Esophagus muscularis mucosa (tissue), 4 donors: Measurements from ENCODE around the gene BTN1A1. TPM values are rescaled to one million over a fixed set of nuclear protein-coding genes. Genes with fewer than 3 reads are reported as not detected.

Source experiments
- DNase-seq: peaks from one replicate; pipeline ENCODE4 v3.0.0-alpha.2; 2017; ENCODE audit errors: extremely low spot score
- H3K27ac ChIP-seq, 4 donors: fragments of 200-600 bp; sonication (generic); replicated peaks in 1 of 4; 1 replicate in 3 of 4; 2 replicates in 1 of 4; pipeline ENCODE4 v1.5.1; 2016 to 2019; ENCODE audit warnings: mild to moderate bottlenecking in 1 of 4
- H3K27me3 ChIP-seq, 4 donors: fragments of 200-600 bp; sonication (generic); one replicate each; pipeline versions ENCODE4 v1.5.1 to v1.6.0; 2016 to 2019
- H3K36me3 ChIP-seq, 4 donors: fragments of 200-600 bp; sonication (generic); one replicate each; pipeline ENCODE4 v1.5.1; 2016 to 2019
- H3K4me1 ChIP-seq, 4 donors: fragments of 200-600 bp; sonication (generic); one replicate each; pipeline ENCODE4 v1.5.1; 2016 to 2019
- H3K4me3 ChIP-seq, 4 donors: fragments of 200-600 bp; sonication (generic); 1 replicate in 2 of 4; 2 replicates in 2 of 4; pipeline ENCODE4 v1.5.1; 2016 to 2019; ENCODE audit warnings: mild to moderate bottlenecking in 4 of 4, moderate library complexity in 1 of 4
- H3K9me3 ChIP-seq, 4 donors: fragments of 200-600 bp; sonication (generic); 1 replicate in 3 of 4; 2 replicates in 1 of 4; pipeline ENCODE4 v1.5.1; 2016 to 2019
- CTCF ChIP-seq, 3 experiments: fragments of 200-600 bp in 2 of 3; fragments of 450-650 bp in 1 of 3; sonication (generic) in 2 of 3; IDR thresholded peaks; one replicate each; pipeline ENCODE4 v1.5.1; 2017 to 2019; ENCODE audit warnings: antibody characterized with exemption in 3 of 3, mild to moderate bottlenecking in 2 of 3, moderate library complexity in 1 of 3
- EP300 ChIP-seq: sonication (generic); formaldehyde crosslinking; IDR thresholded peaks from one replicate; pipeline ENCODE4 v1.6.1; 2017; ENCODE audit warnings: antibody characterized with exemption
- POLR2A ChIP-seq: fragments of 450-650 bp; IDR thresholded peaks from one replicate; pipeline ENCODE4 v1.6.1; 2017; ENCODE audit warnings: antibody characterized with exemption, moderate library complexity, mild to moderate bottlenecking, low read depth
- POLR2AphosphoS5 ChIP-seq, 2 donors: sonication (generic); formaldehyde crosslinking; IDR thresholded peaks; one replicate each; pipeline ENCODE4 v1.6.1; 2017; ENCODE audit warnings: antibody characterized with exemption in 2 of 2
- WGBS: methylation state at CpG from one replicate; pipeline ENCODE4 v1.1.5; 2018; 5-methylcytosine and 5-hydroxymethylcytosine counted together
- intact Hi-C: fragments of 100-400 bp; cut with DNase I; formaldehyde crosslinking; loops from one replicate; pipeline ENCODE4 v1.15.1; 2023
- total RNA-seq, 4 donors: library from RNA; depleted of rRNA; stranded (reverse); fragments of >200 nt; gene quantifications; one replicate each; pipeline versions ENCODE4 v1.1.0 to v1.2.1, GENCODE V29; 2016

Gene BTN1A1
- total RNA-seq, 4 donors from 2014 or later = not detected

- TF ChIP-seq CTCF (IDR thresholded peaks at IDR 0.05) = no peak
- TF ChIP-seq POLR2AphosphoS5 (IDR thresholded peaks at IDR 0.05) = no peak
- TF ChIP-seq POLR2A = no peak
- no peak for TF ChIP-seq EP300
- no peak overlapping the region for H3K27ac ChIP-seq
- H3K4me3 ChIP-seq = no peak overlapping the region
- intact Hi-C loops = no loop called here
- H3K4me1 ChIP-seq = peaks cover 6 to 22% (median 13%) of the 10 kb centered on the region in 4 donors
- no peaks in the 10 kb centered on the region for H3K36me3 ChIP-seq
- DNase-seq = no peak
- no peaks in the 10 kb centered on the region for H3K9me3 ChIP-seq
- H3K27me3 ChIP-seq = no peaks in the 10 kb centered on the region
- WGBS = 98% methylated on average over 1 of the region's 1 CpG
Measured at GRCh38 chr6:26526928-26527327, 26.8 kb downstream of the BTN1A1 start.

GRCh38 chr6:26530203-26530602 lies 30.1 kb downstream of the BTN1A1 start:
- H3K36me3 ChIP-seq = no peaks in the 10 kb centered on the region
- DNase-seq = no peak
- intact Hi-C loops = loop anchor here (5.0 kb wide), 2 partner anchors 37 to 73 kb away; partner anchors contain the start of gene BTN2A1
- WGBS = 89% methylated on average over 2 of the region's 2 CpGs
- H3K4me3 ChIP-seq = no peak overlapping the region
- H3K4me1 ChIP-seq = peaks cover 7 to 14% (median 10%) of the 10 kb centered on the region in 4 donors
- H3K9me3 ChIP-seq = peaks cover 0 to 5% (median 0%) of the 10 kb centered on the region in 4 donors
- TF ChIP-seq CTCF (IDR thresholded peaks at IDR 0.05) = no peak
- no peak for TF ChIP-seq EP300
- no peak for TF ChIP-seq POLR2AphosphoS5 (IDR thresholded peaks at IDR 0.05)
- TF ChIP-seq POLR2A = no peak
- H3K27ac ChIP-seq = no peak overlapping the region
- no peaks in the 10 kb centered on the region for H3K27me3 ChIP-seq

- WGBS = 91% methylated on average over 1 of the region's 1 CpG
- DNase-seq = no peak
- H3K36me3 ChIP-seq = no peaks in the 10 kb centered on the region
- intact Hi-C loops = loop anchor here (5.0 kb wide), 2 partner anchors 35 to 75 kb away; partner anchors contain the start of gene BTN2A1
- peaks cover 0 to 5% (median 0%) of the 10 kb centered on the region in 4 donors for H3K9me3 ChIP-seq
- peaks cover 21 to 29% (median 25%) of the 10 kb centered on the region in 4 donors for H3K4me1 ChIP-seq
- no peaks in the 10 kb centered on the region for H3K27me3 ChIP-seq
- TF ChIP-seq CTCF (IDR thresholded peaks at IDR 0.05) = no peak
- no peak for TF ChIP-seq EP300
- no peak for TF ChIP-seq POLR2AphosphoS5 (IDR thresholded peaks at IDR 0.05)
- no peak for TF ChIP-seq POLR2A
- H3K4me3 ChIP-seq = no peak overlapping the region
- peak overlapping the region; percentile 85 to 87 (median 86) for H3K27ac ChIP-seq
Measured at GRCh38 chr6:26531897-26532296, 31.8 kb downstream of the BTN1A1 start.

- Histone ChIP-seq H3K36me3 (no peaks in the 10 kb centered on the region), H3K27ac (peak overlapping the region; percentile 85 to 87 (median 86)), H3K9me3 (peaks cover 0 to 5% (median 0%) of the 10 kb centered on the region in 4 donors), H3K4me3 (peak overlapping the region; percentile 62 to 77 (median 70)), H3K27me3 (no peaks in the 10 kb centered on the region), H3K4me1 (peaks cover 23 to 32% (median 26%) of the 10 kb centered on the region in 4 donors)
- under 1% methylated on average over 28 of the region's 28 CpGs for WGBS
- intact Hi-C loops = loop anchor here (5.0 kb wide), 2 partner anchors 34 to 76 kb away; partner anchors contain the start of gene BTN2A1
- peak; percentile 99 for DNase-seq
- no peak for TF ChIP-seq CTCF (IDR thresholded peaks at IDR 0.05)
- TF ChIP-seq POLR2AphosphoS5 (IDR thresholded peaks at IDR 0.05) = peak; percentile 42 to 69
Measured at GRCh38 chr6:26532699-26533531, 32.8 kb downstream of the BTN1A1 start.
